OCI-LY7 (cell line): ENCODE data around the gene FEM1A.

Source experiments
- EZH2phosphoT487 ChIP-seq: fragments of 200-600 bp; sonication (generic); IDR thresholded peaks from 2 replicates; pipeline ENCODE4 v1.6.1; 2018; ENCODE audit warnings: low read depth, borderline replicate concordance, mild to moderate bottlenecking, mixed run types, antibody characterized with exemption, low read length, moderate library complexity, mixed read lengths
- TF ChIP-seq, protein P1 (sequence below): fragments of 200-600 bp; sonication (generic); conservative IDR thresholded peaks from 2 replicates; pipeline ENCODE4 v1.5.1; 2014; ENCODE audit warnings: mild to moderate bottlenecking, antibody characterized with exemption, low read length, moderate library complexity, mixed read lengths

DNA sequence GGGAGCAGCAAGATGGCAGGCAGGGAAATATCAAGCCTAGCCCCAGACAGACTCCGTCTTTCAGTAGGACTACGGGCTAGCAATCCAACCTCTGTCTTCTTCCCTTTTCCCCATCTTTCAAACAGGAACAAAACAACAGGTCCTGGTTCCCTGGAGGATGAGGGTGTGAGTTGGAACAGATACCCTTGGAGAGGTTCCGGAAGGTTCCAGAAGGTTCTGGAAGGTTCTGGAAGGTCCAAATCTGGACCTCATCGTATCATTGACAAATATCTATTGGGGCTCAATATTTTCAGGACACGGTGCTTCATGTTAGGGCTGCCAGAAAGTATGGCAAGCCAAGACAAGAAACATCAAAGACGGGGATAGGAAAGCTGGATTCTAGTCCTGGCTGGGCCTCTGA lies 28.5 kb upstream of the FEM1A start:
- TF ChIP-seq, protein P1, sequence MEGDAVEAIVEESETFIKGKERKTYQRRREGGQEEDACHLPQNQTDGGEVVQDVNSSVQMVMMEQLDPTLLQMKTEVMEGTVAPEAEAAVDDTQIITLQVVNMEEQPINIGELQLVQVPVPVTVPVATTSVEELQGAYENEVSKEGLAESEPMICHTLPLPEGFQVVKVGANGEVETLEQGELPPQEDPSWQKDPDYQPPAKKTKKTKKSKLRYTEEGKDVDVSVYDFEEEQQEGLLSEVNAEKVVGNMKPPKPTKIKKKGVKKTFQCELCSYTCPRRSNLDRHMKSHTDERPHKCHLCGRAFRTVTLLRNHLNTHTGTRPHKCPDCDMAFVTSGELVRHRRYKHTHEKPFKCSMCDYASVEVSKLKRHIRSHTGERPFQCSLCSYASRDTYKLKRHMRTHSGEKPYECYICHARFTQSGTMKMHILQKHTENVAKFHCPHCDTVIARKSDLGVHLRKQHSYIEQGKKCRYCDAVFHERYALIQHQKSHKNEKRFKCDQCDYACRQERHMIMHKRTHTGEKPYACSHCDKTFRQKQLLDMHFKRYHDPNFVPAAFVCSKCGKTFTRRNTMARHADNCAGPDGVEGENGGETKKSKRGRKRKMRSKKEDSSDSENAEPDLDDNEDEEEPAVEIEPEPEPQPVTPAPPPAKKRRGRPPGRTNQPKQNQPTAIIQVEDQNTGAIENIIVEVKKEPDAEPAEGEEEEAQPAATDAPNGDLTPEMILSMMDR: no peak
- TF ChIP-seq EZH2phosphoT487: no peak
